Mucosa of descending colon (tissue), 3 donors: Measurements from ENCODE around the gene ACTN3. TPM values are rescaled to one million over a fixed set of nuclear protein-coding genes. Genes with fewer than 3 reads are reported as not detected.

Source experiments
- ATAC-seq: fragments of 200-7000 bp; cut with Tn5 transposase; one replicate; pipeline ENCODE4 v1.9.1; 2020; ENCODE audit warnings: mild to moderate bottlenecking, moderate library complexity
- DNase-seq, 3 donors: peaks; one replicate each; pipeline ENCODE4 v3.0.0-alpha.2; 2020
- H3K36me3 ChIP-seq: fragments of 200-600 bp; one replicate; pipeline ENCODE4 v1.8.0; 2021; ENCODE audit warnings: low read depth, mild to moderate bottlenecking
- H3K4me1 ChIP-seq: fragments of 200-600 bp; one replicate; pipeline ENCODE4 v1.8.0; 2021; ENCODE audit warnings: low read depth, mild to moderate bottlenecking
- H3K4me3 ChIP-seq: fragments of 200-600 bp; one replicate; pipeline ENCODE4 v1.8.0; 2021; ENCODE audit warnings: mild to moderate bottlenecking
- H3K9me3 ChIP-seq: fragments of 200-600 bp; one replicate; pipeline ENCODE4 v1.8.0; 2021; ENCODE audit warnings: mild to moderate bottlenecking
- CTCF ChIP-seq: fragments of 200-600 bp; IDR thresholded peaks from one replicate; pipeline ENCODE4 v1.8.0; 2022; ENCODE audit warnings: antibody characterized with exemption, mild to moderate bottlenecking
- intact Hi-C, 2 donors: fragments of 100-400 bp; cut with DNase I in 1 of 2; cut with micrococcal nuclease in 1 of 2; formaldehyde crosslinking; loops; one replicate each; pipeline versions ENCODE4 v1.11.0 to v1.11.1; 2022; cut with DNase I, micrococcal nuclease
- total RNA-seq, 3 donors: library from RNA; stranded (reverse); fragmentation: NEBNext Ultra II Directional in 2 of 3; extraction: Animal tissue kit (Norgen Biotek cat#: 25700) in 2 of 3; gene quantifications; one replicate each; pipeline versions ENCODE4 v1.2.1 to v1.2.4, GENCODE V29; 2021 to 2023
- donor health status: DM: no; HTN: no; CAD: no; lungs with moderate emphysema.
- donor health status: DM: no; HTN: no; CAD: no.
- donor health status: DM: no; HTN: yes; CAD: no.

ACTN3 gene
- total RNA-seq, 3 donors from 2014 or later, result 0.09 TPM; not detected in 2

GRCh38 chr11:66559142-66559865, 12.6 kb downstream of the ACTN3 start:
- Histone ChIP-seq H3K9me3 (no peaks in the 10 kb centered on the region), H3K4me1 (no peaks in the 10 kb centered on the region), H3K36me3 (no peaks in the 10 kb centered on the region), H3K4me3 (no peak overlapping the region)
- DNase-seq, result peak in 1 of 3 donors; percentile 41
- intact Hi-C loops, result no loop called here
- TF ChIP-seq CTCF, result no peak
- ATAC-seq, result peak; percentile 42

- no peaks in the 10 kb centered on the region for H3K9me3 ChIP-seq
- DNase-seq, result no peak
- H3K36me3 ChIP-seq, result no peaks in the 10 kb centered on the region
- no peak for TF ChIP-seq CTCF
- no peaks in the 10 kb centered on the region for H3K4me1 ChIP-seq
- peak; percentile 15 for ATAC-seq
- intact Hi-C loops, result no loop called here
- H3K4me3 ChIP-seq, result no peak overlapping the region
Measured at GRCh38 chr11:66559866-66560676, 13.4 kb downstream of the ACTN3 start.

- no peaks in the 10 kb centered on the region for H3K36me3 ChIP-seq
- TF ChIP-seq CTCF, result no peak
- no peaks in the 10 kb centered on the region for H3K4me1 ChIP-seq
- no peak for DNase-seq
- intact Hi-C loops, result no loop called here
- H3K4me3 ChIP-seq, result no peak overlapping the region
- no peaks in the 10 kb centered on the region for H3K9me3 ChIP-seq
- ATAC-seq, result no peak
Measured at GRCh38 chr11:66561178-66561974, 14.7 kb downstream of the ACTN3 start.

- ATAC-seq (no peak), DNase-seq (no peak)
- no peaks in the 10 kb centered on the region for H3K36me3 ChIP-seq
- no peaks in the 10 kb centered on the region for H3K9me3 ChIP-seq
- no peak overlapping the region for H3K4me3 ChIP-seq
- intact Hi-C loops, result no loop called here
- TF ChIP-seq CTCF, result no peak
- H3K4me1 ChIP-seq, result no peaks in the 10 kb centered on the region
Measured at GRCh38 chr11:66561975-66562248, 15.2 kb downstream of the ACTN3 start.

- ATAC-seq (no peak), DNase-seq (no peak)
- no peaks in the 10 kb centered on the region for H3K4me1 ChIP-seq
- H3K4me3 ChIP-seq, result no peak overlapping the region
- intact Hi-C loops, result no loop called here
- H3K9me3 ChIP-seq, result no peaks in the 10 kb centered on the region
- no peaks in the 10 kb centered on the region for H3K36me3 ChIP-seq
- TF ChIP-seq CTCF, result no peak
Measured at GRCh38 chr11:66562275-66562674, 15.6 kb downstream of the ACTN3 start.
